Caco-2 (cell line): ENCODE measurements around the gene CHST4. TPM values are rescaled to one million over a fixed set of nuclear protein-coding genes. Genes with fewer than 3 reads are reported as not detected.

Experiments
- BruUV-seq: library from RNA; stranded (reverse); fragments of 400-500 nt; replicated peaks from 2 replicates; lab custom pipeline; 2021; lab: Mats Ljungman, UMichigan
- CTCF ChIA-PET: fragments of 300-600 bp; sonication (Branson Sonifier 250); formaldehyde crosslinking; loops from one replicate; lab custom pipeline; 2022; ENCODE audit warnings: antibody characterized with exemption; lab: Charles Lee
- POLR2A ChIA-PET: fragments of 300-600 bp; sonication (Branson Sonifier 250); formaldehyde crosslinking; loops from one replicate; lab custom pipeline; 2022; ENCODE audit warnings: antibody characterized with exemption; lab: Charles Lee
- DNase-seq, 2 experiments: peaks; one replicate each; pipeline versions ENCODE4 v3.0.0 to v3.0.0-alpha.2; 2020 to 2022
- H3K27me3 ChIP-seq: replicated peaks from 2 replicates; pipeline ENCODE4 v1.6.0; 2011; ENCODE audit warnings: low read length; ENCODE audit not compliant: control insufficient read depth, insufficient read depth
- H3K36me3 ChIP-seq: 2 replicates; pipeline ENCODE4 v1.5.1; 2011; ENCODE audit warnings: low read length; ENCODE audit not compliant: control insufficient read depth, insufficient read depth
- H3K4me1 ChIP-seq: fragments of 250-450 bp; sonication (Bioruptor Pico); 2 replicates; pipeline ENCODE4 v1.5.1; 2020; ENCODE audit warnings: mild to moderate bottlenecking
- H3K4me3 ChIP-seq: 2 replicates; pipeline ENCODE4 v1.5.1; 2011; ENCODE audit warnings: low read depth, mild to moderate bottlenecking, control low read depth, low read length
- H3K9me3 ChIP-seq: fragments of 250-450 bp; sonication (Bioruptor Pico); 2 replicates; pipeline ENCODE4 v1.5.1; 2020; ENCODE audit warnings: mild to moderate bottlenecking, moderate library complexity
- H3K27ac Mint-ChIP-seq: one replicate; pipeline ENCODE4 v1.8.0; 2022; ENCODE audit warnings: mixed read lengths; ENCODE audit not compliant: unreplicated experiment
- H3K27me3 Mint-ChIP-seq: one replicate; pipeline ENCODE4 v1.8.0; 2022; ENCODE audit warnings: mixed read lengths; ENCODE audit not compliant: insufficient read depth, unreplicated experiment
- H3K36me3 Mint-ChIP-seq: one replicate; pipeline ENCODE4 v1.8.0; 2022; ENCODE audit warnings: mild to moderate bottlenecking, mixed read lengths; ENCODE audit not compliant: insufficient read depth, unreplicated experiment
- H3K4me1 Mint-ChIP-seq: one replicate; pipeline ENCODE4 v1.8.0; 2022; ENCODE audit warnings: low read depth, mixed read lengths; ENCODE audit not compliant: unreplicated experiment
- H3K4me3 Mint-ChIP-seq: one replicate; pipeline ENCODE4 v1.8.0; 2022; ENCODE audit warnings: mild to moderate bottlenecking, moderate library complexity, mixed read lengths; ENCODE audit not compliant: unreplicated experiment
- H3K9me3 Mint-ChIP-seq: one replicate; pipeline ENCODE4 v1.8.0; 2022; ENCODE audit warnings: mixed read lengths; ENCODE audit not compliant: unreplicated experiment
- CTCF ChIP-seq, 2 experiments: fragments of 200-600 bp in 1 of 2; IDR thresholded peaks; 1 replicate in 1 of 2; 2 replicates in 1 of 2; pipeline versions ENCODE4 v1.5.1 to v1.8.0; 2011 to 2022; ENCODE audit warnings: antibody characterized with exemption in 1 of 2, control low read depth in 1 of 2, inconsistent platforms in 1 of 2, low read depth in 1 of 2, low read length in 1 of 2, mild to moderate bottlenecking in 1 of 2, moderate library complexity in 1 of 2; ENCODE audit not compliant: insufficient read depth in 1 of 2, severe bottlenecking in 1 of 2, unreplicated experiment in 1 of 2
- intact Hi-C: fragments of 100-400 bp; cut with micrococcal nuclease; formaldehyde crosslinking; loops from one replicate; pipeline ENCODE4 v1.10.0; 2022; ENCODE audit not compliant: unreplicated experiment
- total RNA-seq: library from RNA; stranded (reverse); gene quantifications from 2 replicates; pipeline ENCODE4 v1.2.3, GENCODE V29; 2022

CHST4 gene
- total RNA-seq, 1 experiment from 2014 or later: not detected

GRCh38 chr16:71572497-71573116 lies 46.4 kb downstream of the CHST4 start:
- POLR2A ChIA-PET: no interaction called here
- peaks cover 8% of the 10 kb centered on the region for H3K4me1 ChIP-seq
- BruUV-seq: no TSS peak
- H3K27me3 ChIP-seq: no peaks in the 10 kb centered on the region
- peaks cover 5% of the 10 kb centered on the region for H3K36me3 Mint-ChIP-seq
- no peaks in the 10 kb centered on the region for H3K9me3 ChIP-seq
- no peaks in the 10 kb centered on the region for H3K36me3 ChIP-seq
- no peak overlapping the region for H3K27ac Mint-ChIP-seq
- no peaks in the 10 kb centered on the region for H3K9me3 Mint-ChIP-seq
- no peak overlapping the region for H3K4me3 ChIP-seq
- DNase-seq: no peak
- H3K27me3 Mint-ChIP-seq: peaks cover 3% of the 10 kb centered on the region
- no peak for TF ChIP-seq CTCF (IDR thresholded peaks at IDR 0.05; ENCODE audit: insufficient read depth in 1 of 2, low read depth in 1 of 2, low read length in 1 of 2, severe bottlenecking in 1 of 2, unreplicated experiment in 1 of 2)
- no peak overlapping the region for H3K4me3 Mint-ChIP-seq
- intact Hi-C loops: no loop called here
- CTCF ChIA-PET: interaction anchor here (1.7 kb wide), 1 partner anchor 38 kb away, joined by 4 read pairs; no protein-coding TSS in a partner anchor
- no peaks in the 10 kb centered on the region for H3K4me1 Mint-ChIP-seq

- Mint-ChIP-seq H3K27ac (no peak overlapping the region), H3K9me3 (no peaks in the 10 kb centered on the region), H3K36me3 (peaks cover 1% of the 10 kb centered on the region), H3K4me1 (no peaks in the 10 kb centered on the region), H3K27me3 (peaks cover 3% of the 10 kb centered on the region), H3K4me3 (no peak overlapping the region)
- no peaks in the 10 kb centered on the region for H3K27me3 ChIP-seq
- no peaks in the 10 kb centered on the region for H3K36me3 ChIP-seq
- intact Hi-C loops: no loop called here
- no peak for DNase-seq
- CTCF ChIA-PET: interaction anchor here (1.7 to 3.2 kb wide), 2 partner anchors 9 to 37 kb away, joined by 4 to 11 read pairs; no protein-coding TSS in a partner anchor
- H3K9me3 ChIP-seq: no peaks in the 10 kb centered on the region
- TF ChIP-seq CTCF (IDR thresholded peaks at IDR 0.05; ENCODE audit: insufficient read depth in 1 of 2, low read depth in 1 of 2, low read length in 1 of 2, severe bottlenecking in 1 of 2, unreplicated experiment in 1 of 2): no peak
- BruUV-seq: no TSS peak
- H3K4me3 ChIP-seq: no peak overlapping the region
- H3K4me1 ChIP-seq: peaks cover 8% of the 10 kb centered on the region
- POLR2A ChIA-PET: no interaction called here
Measured at GRCh38 chr16:71573387-71574094, 47.3 kb downstream of the CHST4 start.

- no peaks in the 10 kb centered on the region for H3K9me3 Mint-ChIP-seq
- H3K27me3 ChIP-seq: no peaks in the 10 kb centered on the region
- H3K4me1 Mint-ChIP-seq: no peaks in the 10 kb centered on the region
- no peak overlapping the region for H3K4me3 ChIP-seq
- H3K36me3 Mint-ChIP-seq: no peaks in the 10 kb centered on the region
- POLR2A ChIA-PET: no interaction called here
- TF ChIP-seq CTCF (IDR thresholded peaks at IDR 0.05; ENCODE audit: insufficient read depth in 1 of 2, low read depth in 1 of 2, low read length in 1 of 2, severe bottlenecking in 1 of 2, unreplicated experiment in 1 of 2): no peak
- BruUV-seq: no TSS peak
- no peak overlapping the region for H3K27ac Mint-ChIP-seq
- no peak overlapping the region for H3K4me3 Mint-ChIP-seq
- intact Hi-C loops: no loop called here
- CTCF ChIA-PET: interaction anchor here (3.2 kb wide), 1 partner anchor 10 kb away, joined by 11 read pairs; no protein-coding TSS in a partner anchor
- H3K27me3 Mint-ChIP-seq: peaks cover 3% of the 10 kb centered on the region
- peaks cover 8% of the 10 kb centered on the region for H3K4me1 ChIP-seq
- H3K36me3 ChIP-seq: no peaks in the 10 kb centered on the region
- H3K9me3 ChIP-seq: no peaks in the 10 kb centered on the region
- no peak for DNase-seq
Measured at GRCh38 chr16:71574702-71575101, 48.5 kb downstream of the CHST4 start.
